NCI-H2171 treated with DMSO at 0.1 percent for 48 hours (cell line): Measurements from ENCODE around the gene BGN.

ENCODE experiments used
- DNase-seq: peaks from one replicate; lab custom pipeline; 2025; lab: John Stamatoyannopoulos, UW

The BGN gene

DNA sequence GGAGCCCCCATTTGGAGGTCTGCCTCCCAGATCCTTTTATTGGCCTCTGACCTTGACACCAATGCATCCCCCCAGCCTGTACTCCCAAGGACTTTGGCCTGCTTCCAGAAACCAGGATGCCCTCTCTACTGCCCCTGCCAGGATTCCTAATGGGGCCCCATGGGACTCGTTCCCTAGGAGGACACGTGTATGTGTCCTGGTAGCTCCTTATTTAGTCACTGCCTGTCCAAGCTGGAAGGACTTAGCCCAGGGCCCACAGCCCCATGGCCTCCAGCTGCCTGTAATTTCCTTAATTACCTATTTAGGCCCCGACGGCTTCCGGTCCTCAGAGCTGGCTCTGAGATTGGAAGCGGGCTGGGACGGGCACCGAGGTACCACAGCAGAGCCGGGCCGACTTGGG lies 32.0 kb downstream of the BGN start:
- no peak for DNase-seq

DNA sequence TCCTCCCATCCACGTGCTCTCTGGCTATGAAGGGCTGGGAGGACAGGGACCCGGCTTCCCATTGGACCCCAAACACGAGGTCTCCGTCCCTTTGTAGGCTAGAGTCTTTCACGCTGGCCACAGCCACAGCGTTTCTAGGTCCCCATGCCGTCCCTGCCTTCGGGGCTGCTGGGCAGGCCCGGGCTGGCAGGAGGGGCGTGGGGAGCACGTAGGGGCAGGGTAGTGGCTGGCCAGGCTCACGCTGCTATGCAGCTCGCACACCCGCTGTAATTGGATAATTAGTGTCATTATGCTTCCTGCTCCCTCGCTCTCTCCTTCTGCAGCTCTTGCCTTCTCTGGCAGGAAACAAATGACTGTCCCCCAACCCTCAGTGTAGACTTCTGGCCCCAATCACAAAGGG lies 32.4 kb downstream of the BGN start:
- peak; percentile 6 for DNase-seq

GRCh38 chrX:153530411-153531129 lies 35.8 kb downstream of the BGN start:
- DNase-seq, result no peak

GRCh38 chrX:153533091-153533490 lies 38.3 kb downstream of the BGN start:
- no peak for DNase-seq

GRCh38 chrX:153537080-153537479 lies 42.3 kb downstream of the BGN start:
- DNase-seq, result no peak

GRCh38 chrX:153537526-153538295 lies 42.9 kb downstream of the BGN start:
- peak; percentile 76 for DNase-seq

- no peak for DNase-seq
These were observed 43.6 kb downstream of the BGN start for GRCh38 chrX:153538424-153538823.

DNA sequence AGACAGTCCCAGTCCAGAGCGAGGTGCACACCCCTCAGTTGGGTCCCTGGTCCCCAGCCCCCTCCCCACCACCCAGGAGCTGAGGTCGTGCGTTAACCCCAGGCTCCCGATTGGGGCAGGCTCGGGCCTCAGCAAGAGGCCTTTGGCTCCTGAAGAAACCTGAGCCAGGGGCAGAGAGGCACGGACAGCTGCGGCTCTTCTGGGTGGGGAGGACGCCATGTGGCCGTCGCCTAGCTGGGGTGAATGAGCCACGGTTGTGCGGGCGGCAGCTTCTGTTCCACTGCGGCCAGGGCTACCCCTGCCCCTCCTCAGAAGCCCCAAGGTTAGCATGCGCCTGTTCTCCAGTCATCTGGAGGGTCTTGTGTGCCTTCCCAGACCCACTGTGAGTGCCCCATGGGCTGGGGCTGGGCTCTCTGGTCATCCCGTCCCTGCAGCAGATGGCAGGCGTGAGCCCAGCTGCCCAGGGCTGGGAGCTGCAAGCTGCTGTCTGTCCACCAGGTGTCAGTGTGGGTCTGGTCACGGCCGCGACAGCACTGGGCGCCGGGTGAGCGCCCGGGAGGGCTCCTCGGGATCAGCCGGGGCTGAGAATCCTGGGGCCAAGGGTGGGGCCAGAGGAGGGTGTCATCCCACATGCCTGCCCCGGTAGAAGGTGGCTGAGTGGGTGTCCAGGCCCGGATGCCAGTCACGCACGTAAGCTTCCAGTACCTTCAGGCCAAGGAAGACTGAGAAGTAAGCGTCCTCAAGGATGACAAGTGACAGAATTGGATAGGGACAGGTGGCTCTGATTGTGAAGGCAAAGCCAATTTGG lies 44.6 kb downstream of the BGN start:
- no peak for DNase-seq

GRCh38 chrX:153539979-153540358 lies 45.2 kb downstream of the BGN start:
- DNase-seq, result no peak

DNA sequence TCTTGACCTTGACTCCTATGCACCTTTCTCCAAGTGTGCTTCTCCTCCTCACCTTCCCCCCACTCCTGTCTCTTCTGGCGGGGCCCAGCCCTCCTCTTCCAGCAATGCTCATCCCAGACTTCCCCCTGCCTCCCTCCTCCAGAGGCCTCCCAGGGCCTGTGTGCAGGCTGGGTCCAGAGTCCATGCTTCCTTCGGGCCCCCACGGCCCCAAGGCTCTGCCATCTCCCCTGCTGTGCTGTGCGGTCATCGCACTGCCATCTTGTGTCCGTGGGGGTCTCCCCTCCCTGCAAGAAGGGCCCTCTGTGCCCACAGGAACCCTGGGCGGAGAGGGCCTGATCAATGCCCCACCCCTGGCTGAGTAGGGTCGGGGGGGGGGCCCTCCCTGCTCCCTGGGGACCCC lies 49.9 kb downstream of the BGN start:
- no peak for DNase-seq

GRCh38 chrX:153546386-153546785 lies 51.6 kb downstream of the BGN start:
- no peak for DNase-seq

DNA sequence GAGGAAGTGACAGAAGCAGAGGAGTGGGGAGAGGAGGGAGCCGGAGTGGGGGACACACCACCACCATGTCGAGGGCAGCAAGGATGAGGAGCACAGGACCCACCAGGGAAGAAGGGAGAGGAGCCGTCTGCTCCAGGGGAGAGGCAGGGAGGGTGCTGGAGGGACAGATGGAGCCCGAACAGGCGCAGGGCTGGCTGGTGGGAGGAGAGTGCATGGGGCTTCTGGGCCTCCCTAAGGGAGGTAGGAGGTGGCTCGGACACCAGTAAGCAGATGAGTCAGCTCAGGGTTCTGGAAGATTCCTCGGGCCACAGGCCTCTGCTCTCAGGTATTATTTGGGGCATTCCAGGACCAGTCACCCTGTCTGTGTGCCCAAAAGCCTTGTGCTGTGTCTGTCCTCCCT lies 52.4 kb downstream of the BGN start:
- DNase-seq, result no peak

DNA sequence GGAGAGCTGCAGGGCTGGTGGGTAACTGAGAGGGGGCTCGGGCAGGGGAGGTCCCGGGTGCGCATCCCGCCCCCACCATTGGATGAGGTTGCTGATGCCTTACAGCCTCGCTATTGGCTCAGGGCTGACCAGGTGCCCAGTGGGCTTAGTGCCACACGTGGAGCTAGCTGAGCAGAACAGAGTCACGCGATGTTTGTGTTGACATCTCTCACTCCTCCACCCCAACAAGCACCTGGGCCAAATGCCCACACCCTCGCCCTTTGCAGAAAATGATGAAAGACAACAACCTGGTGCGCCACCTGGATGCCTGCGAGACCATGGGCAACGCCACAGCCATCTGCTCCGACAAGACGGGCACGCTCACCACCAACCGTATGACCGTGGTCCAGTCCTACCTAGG lies 54.5 kb downstream of the BGN start:
- no peak for DNase-seq

DNA sequence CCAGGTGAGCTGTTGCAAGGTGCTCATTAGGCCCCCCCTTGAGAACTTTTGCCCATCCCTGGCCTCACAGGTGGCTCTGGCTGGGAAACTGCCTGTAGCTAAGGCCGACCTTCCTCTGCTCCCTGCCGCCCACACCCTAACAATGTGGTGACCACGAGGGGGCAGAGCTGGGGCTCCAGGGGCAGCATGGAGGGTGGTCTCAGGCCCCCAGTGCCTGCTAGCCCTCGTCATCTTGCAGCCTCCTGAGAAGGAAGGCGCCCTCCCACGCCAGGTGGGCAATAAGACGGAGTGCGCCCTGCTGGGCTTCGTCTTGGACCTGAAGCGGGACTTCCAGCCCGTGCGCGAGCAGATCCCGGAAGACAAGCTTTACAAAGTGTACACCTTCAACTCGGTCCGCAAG lies 55.0 kb downstream of the BGN start:
- DNase-seq, result no peak

- no peak for DNase-seq
These were observed 56.4 kb downstream of the BGN start for GRCh38 chrX:153551135-153551534.

- peak; percentile 30 for DNase-seq
These were observed 59.9 kb downstream of the BGN start for GRCh38 chrX:153554519-153555167.

DNA sequence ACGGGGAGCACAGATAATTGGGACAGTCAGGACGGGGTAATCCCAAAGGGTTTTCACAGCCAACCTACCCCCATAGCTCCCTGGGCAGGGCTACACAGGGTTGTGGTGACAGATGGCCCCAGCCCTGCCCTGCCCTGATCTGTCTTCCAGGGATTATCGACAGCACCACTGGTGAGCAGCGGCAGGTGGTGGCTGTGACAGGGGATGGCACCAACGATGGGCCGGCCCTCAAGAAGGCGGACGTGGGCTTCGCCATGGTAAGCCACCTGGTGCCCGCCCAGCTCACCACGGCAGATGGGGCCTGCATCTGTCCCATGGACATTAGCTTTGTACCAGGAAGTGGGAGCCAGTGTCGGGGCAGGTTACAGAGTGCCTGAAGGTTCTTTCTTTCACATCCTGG lies 62.0 kb downstream of the BGN start:
- peak; percentile 46 for DNase-seq

DNA sequence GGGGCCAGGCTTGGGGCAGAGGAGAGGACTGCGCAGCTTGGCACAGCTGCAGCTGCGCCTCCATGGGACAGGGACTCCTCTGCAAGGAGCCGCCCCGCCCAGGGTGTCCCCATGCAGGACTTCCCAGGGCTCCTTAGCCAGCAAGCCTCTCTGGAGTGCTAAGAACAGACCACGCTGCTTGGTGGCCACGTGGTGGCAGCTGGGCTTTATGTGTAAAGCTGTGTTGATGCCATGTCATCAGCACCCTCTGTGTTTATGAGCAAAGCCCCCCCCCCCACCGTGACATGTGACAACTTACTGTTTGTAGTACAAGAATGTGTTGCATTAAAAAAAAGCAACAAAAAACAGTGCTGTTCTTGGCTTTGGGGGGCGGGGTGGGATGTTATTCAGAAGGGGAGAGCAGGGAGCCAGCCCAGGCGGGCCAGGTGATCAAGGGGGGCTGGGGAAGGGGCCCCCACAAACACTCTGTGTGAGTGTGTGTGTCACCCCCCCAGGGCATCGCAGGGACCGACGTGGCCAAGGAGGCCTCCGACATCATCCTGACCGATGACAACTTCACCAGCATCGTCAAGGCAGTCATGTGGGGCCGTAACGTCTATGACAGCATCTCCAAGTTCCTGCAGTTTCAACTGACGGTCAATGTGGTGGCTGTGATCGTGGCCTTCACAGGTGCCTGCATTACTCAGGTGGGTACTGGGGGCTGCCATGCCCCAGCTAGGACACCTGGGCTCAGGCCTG lies 63.0 kb downstream of the BGN start:
- no peak for DNase-seq
